DMS 273 (cell line): ENCODE results near the gene ITGA8.
"Not testable (repeated sequence)": the region's sequence is repeated elsewhere in the genome, so short reads cannot be mapped to it uniquely, and the experiment has no call there.

ENCODE experiments used
- DNase-seq: peaks from one replicate; lab custom pipeline; 2025; ENCODE audit not compliant: unreplicated experiment; lab: John Stamatoyannopoulos, UW

The ITGA8 gene

DNA sequence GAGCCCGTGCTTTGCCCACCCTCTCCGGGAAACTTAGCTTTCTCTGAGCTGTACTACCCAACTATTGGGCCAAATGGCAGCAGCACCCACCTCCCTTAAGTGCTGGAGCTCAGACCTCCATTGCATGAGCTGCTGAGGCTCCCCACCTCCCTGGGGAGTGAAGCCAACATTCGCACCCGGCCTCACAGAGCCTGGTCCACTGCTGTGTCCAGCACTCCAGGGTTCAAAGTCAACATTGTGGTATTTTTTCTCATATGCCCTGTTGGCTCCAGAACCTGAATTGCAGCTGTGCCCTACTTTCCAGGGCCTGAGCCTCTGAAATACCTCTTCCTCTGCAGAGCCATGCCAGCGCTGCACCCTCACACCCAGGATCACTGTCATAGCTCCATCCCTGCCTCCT is 29.7 kb downstream of the ITGA8 start:
- DNase-seq: no peak

DNA sequence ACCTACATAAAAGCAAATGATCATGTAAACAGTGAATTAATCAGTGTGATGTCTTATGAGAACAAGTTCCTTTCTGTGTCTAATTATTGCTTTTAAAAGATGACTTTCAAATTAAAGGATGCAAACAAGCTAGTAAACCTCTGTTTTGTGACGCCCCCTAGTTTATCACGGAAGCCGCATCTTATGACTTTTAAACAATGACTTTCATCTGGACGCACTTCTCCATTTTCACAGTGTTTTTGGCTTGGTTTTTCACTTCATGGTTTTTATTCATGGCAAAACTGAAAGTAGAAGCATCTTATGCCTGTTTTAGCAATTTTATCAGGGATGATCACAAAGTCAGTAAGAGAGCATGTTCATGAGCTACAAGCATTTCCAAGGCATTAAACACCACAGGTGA is 35.0 kb downstream of the ITGA8 start:
- DNase-seq: no peak

DNA sequence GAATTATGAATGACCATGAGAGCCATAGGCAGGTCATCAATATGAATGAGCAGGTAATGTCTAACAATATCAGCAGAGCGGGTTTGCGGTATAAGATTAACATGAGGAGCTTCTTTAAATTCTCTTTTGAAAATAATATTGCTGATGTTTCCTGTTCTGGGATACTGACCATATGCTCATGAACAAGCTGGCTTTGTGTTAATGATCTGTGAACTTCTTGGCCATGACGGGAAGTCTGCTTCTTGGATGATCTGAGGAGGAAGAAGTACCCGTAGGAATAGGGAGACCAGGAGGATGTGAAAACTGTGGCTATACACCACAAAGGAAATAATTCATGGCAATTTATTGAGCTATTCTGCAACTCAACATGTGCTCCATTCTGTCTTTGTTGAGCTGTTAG is 38.6 kb downstream of the ITGA8 start:
- no peak for DNase-seq

DNA sequence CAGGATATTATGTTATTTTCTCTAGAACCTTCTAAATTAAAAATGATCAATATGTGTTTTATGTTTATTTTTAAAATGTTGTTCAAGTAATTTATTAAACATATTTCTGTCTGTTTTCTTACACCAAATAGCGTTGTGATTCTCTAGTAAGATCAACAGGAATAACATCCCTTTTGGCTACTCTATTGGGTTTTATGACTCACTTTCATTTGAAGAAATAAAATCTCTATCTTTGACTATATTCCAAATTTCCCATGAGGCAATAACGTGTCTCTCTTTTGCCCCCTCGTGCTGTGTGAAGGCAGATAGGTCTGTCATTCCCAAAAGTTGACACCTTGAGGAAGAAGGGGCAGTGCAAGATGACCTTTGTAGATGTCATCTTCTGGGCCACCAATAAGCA is 40.9 kb downstream of the ITGA8 start:
- DNase-seq: no peak

GRCh38 chr10:15672469-15672868 is 47.3 kb downstream of the ITGA8 start:
- DNase-seq: no peak

- DNase-seq: no peak
Measured at GRCh38 chr10:15670880-15671279, 48.8 kb downstream of the ITGA8 start.

GRCh38 chr10:15661574-15661973 is 58.1 kb downstream of the ITGA8 start:
- no peak for DNase-seq

DNA sequence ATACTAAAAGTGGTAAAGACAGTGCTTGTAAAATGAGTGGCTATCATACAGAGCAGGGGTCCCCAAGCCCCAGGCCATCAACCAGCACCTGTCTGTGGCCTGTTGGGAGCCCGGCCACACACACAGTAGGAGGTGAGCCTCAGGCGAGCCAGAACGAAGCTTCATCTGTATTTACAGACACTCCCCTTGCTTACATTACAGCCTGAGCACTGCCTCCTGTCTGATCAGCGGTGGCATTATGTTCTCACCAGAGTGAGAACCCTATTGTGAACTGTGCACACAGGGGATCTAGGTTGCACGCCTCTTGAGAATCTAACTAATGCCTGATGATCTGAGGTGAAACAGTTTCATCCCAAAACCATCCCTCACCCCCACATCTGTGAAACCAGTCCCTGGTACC is 58.7 kb downstream of the ITGA8 start:
- no peak for DNase-seq

GRCh38 chr10:15658069-15658702 is 61.5 kb downstream of the ITGA8 start:
- no peak for DNase-seq

- no peak for DNase-seq
Measured at GRCh38 chr10:15652757-15653156, 67.0 kb downstream of the ITGA8 start.

DNA sequence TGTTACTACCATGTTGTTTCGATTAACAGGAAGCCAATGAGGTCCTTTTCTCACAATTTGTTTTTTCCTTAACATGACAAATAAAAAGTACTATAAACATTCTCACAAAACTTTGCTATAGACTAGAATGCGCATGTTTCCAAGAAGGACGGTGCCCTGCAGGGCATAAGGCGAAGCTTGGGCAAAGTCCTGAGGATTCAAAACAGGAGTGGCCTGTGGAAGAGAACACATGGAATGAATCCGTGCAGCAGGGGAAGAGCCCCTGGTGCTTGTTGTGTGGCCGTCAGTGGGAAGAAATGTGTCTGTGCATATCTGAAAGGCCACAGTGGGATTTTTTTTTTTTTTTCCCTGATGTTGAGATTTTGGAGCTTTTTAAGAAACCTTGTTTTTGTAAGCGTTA is 67.6 kb downstream of the ITGA8 start:
- DNase-seq: no peak

DNA sequence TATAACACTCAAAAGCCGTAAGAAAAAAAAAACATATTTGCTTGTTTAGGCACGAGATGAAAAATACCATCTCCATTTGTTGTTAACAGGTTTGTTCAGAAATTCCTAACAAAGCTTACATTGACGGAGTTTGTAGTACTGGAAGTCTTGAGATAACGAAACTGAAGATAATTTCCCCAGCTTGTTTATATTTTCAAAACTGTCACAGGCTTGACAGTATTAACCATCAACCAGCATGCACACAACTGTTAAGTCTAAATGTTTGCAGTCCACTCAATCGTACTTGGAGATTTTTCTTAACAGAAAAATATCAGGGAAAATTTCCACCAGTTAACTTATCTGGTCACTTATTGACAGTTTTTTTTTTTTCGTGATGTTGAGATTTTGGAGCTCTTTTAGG is 68.5 kb downstream of the ITGA8 start:
- no peak for DNase-seq

- no peak for DNase-seq
Measured at GRCh38 chr10:15642095-15642494, 77.6 kb downstream of the ITGA8 start.

DNA sequence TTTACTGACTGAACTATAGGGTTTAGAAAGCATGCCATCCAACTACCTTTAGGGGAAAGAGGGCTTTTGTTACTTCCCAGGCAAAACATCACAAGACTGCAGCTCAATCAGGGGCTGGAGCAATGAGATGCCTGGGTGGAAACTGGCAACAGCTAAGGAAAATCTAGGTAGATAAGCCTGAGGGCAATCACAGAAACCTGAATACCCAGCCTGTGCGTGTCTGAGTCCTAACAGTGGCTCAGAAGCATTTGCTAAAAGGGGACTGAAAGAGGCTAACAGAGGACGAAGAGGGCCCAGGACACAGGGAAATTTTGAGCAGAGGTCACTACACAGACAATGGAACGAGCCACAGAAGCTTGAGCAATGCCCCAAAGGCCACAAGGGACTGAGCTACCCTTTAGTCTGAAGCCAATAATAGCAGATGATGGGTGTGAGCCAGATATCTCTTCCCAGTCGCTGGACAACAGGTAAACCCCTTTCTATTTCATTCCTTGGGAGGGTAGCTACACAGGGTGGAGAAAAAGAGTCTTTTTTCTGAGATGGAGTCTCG is 79.1 kb downstream of the ITGA8 start:
- DNase-seq: no peak

GRCh38 chr10:15636446-15636845 is 83.3 kb downstream of the ITGA8 start:
- DNase-seq: no peak

- no peak for DNase-seq
Measured at GRCh38 chr10:15632456-15633091, 87.1 kb downstream of the ITGA8 start.

DNA sequence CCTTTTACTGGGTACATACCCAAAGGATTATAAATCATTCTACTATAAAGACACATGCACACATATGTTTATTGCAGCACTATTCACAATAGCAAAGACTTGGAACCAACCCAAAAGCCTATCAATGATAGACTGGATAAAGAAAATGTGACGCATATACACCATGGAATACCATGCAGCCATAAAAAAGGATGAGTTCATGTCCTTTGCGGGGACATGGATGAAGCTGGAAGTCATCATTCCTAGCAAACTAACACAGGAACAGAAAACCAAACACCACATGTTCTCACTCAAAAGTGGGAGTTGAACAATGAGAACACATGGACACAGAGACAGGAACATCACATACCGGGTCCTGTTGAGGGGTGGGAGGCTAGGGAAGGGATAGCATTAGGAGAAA is 88.5 kb downstream of the ITGA8 start:
- DNase-seq: not testable (repeated sequence)

DNA sequence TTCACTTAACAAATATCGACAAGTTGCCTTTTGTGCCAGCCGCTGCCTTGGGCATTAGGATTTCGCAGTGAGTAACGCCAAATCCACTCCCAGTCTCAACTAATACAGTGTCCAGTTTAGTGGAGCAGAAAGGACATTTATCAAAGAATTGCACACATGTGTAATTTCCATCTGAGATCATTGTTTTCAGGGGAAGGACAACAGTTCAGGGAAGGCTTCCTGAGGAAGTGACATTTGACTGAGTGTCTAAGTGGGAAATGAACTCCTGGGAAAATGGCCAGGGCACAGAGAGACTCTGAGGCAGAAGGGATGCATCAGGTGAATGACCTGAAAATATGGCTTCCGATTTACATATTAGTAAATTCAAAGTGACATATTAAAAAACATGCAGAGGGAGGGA is 89.4 kb downstream of the ITGA8 start:
- DNase-seq: no peak

- no peak for DNase-seq
Measured at GRCh38 chr10:15627617-15628196, 92.0 kb downstream of the ITGA8 start.

DNA sequence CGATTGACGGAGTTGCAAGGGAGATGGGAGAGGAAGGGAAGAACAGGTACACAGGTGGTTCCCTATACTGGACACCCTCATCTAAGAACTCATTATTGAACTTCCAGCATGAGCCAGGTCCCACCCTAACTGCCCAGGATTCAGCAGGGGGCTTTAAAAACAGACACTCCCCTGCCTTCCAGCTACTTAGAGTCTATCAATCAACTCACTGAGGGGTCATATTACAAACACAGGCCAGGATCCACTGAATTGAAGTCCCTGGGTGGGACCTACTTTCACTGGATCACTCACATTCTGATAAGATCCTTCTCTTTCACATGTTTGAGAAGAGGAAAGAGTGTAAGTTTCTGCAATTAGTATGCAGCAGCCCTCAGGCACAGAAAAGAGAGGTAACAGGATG is 92.8 kb downstream of the ITGA8 start:
- DNase-seq: no peak

DNA sequence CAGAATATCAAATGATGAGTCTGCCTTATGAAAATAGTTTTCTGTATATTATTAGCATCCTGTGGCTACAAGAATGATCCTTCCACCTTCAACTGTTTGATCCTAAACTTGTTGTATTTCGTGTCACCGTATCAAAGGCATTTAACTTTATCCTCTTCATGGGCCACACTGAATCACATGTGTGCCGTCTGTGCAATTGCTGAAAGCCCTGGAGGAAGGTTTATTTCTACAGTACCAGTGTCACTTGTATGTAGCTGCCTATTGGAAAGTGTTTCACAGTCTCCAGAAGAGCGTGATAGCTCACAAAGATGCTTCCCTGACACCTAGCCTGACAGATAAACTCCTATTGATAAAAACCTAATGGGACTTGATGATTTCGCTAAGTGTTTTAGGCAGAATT is 94.5 kb downstream of the ITGA8 start:
- no peak for DNase-seq

- no peak for DNase-seq
Measured at GRCh38 chr10:15624401-15625196, 95.1 kb downstream of the ITGA8 start.
